KG1 (cell line): ENCODE measurements around the gene ABCD1.
"Not testable (repeated sequence)": the region's sequence is repeated elsewhere in the genome, so short reads cannot be mapped to it uniquely, and the experiment has no call there.

ENCODE experiments used
- DNase-seq: peaks from one replicate; lab custom pipeline; 2025; lab: John Stamatoyannopoulos, UW

The ABCD1 gene

GRCh38 chrX:153734871-153735270 is 10.2 kb downstream of the ABCD1 start:
- no peak for DNase-seq

- DNase-seq = no peak
These were observed 10.6 kb downstream of the ABCD1 start for GRCh38 chrX:153735274-153735673.

GRCh38 chrX:153736071-153736820 is 11.6 kb downstream of the ABCD1 start:
- no peak for DNase-seq

GRCh38 chrX:153736871-153737441 is 12.3 kb downstream of the ABCD1 start:
- DNase-seq = no peak

- no peak for DNase-seq
These were observed 13.5 kb downstream of the ABCD1 start for GRCh38 chrX:153738056-153738605.

GRCh38 chrX:153739754-153740486 is 15.3 kb downstream of the ABCD1 start:
- DNase-seq = no peak

- DNase-seq = no peak
These were observed 16.1 kb downstream of the ABCD1 start for GRCh38 chrX:153740631-153741222.

GRCh38 chrX:153741446-153741845 is 16.8 kb downstream of the ABCD1 start:
- DNase-seq = no peak

- DNase-seq = not testable (repeated sequence)
These were observed 17.5 kb downstream of the ABCD1 start for GRCh38 chrX:153742111-153742510.

- not testable (repeated sequence) for DNase-seq
These were observed 18.3 kb downstream of the ABCD1 start for GRCh38 chrX:153742796-153743467.

- not testable (repeated sequence) for DNase-seq
These were observed 19.0 kb downstream of the ABCD1 start for GRCh38 chrX:153743468-153744209.

- no peak for DNase-seq
These were observed 19.8 kb downstream of the ABCD1 start for GRCh38 chrX:153744210-153745066.

- not testable (repeated sequence) for DNase-seq
These were observed 20.4 kb downstream of the ABCD1 start for GRCh38 chrX:153745067-153745433.

GRCh38 chrX:153746359-153746758 is 21.7 kb downstream of the ABCD1 start:
- DNase-seq = no peak

- DNase-seq = not testable (repeated sequence)
These were observed 22.3 kb downstream of the ABCD1 start for GRCh38 chrX:153746991-153747390.

GRCh38 chrX:153749017-153749416 is 24.4 kb downstream of the ABCD1 start:
- not testable (repeated sequence) for DNase-seq

- DNase-seq = no peak
These were observed 25.6 kb downstream of the ABCD1 start for GRCh38 chrX:153750127-153750774.

- no peak for DNase-seq
These were observed 30.5 kb downstream of the ABCD1 start for GRCh38 chrX:153755136-153755535.

GRCh38 chrX:153761863-153762262 is 37.2 kb downstream of the ABCD1 start:
- DNase-seq = no peak
